ENCODE data around the gene HACL1.
"Not testable (repeated sequence)": the region's sequence is repeated elsewhere in the genome, so short reads cannot be mapped to it uniquely, and the experiment has no call there.

GRCh38 chr3:15619659-15620464 is 18.5 kb upstream of the HACL1 start:
- not testable (repeated sequence) for TF ChIP-seq CTCF (optimal IDR thresholded peaks at IDR 0.05 in 1 of 3, IDR thresholded peaks at IDR 0.05 in 1 of 3, conservative IDR thresholded peaks at IDR 0.05 in 1 of 3; ENCODE audit: extremely low read depth in 1 of 3, insufficient read depth in 2 of 3, low read length in 3 of 3); EZH2 (IDR thresholded peaks at IDR 0.05; ENCODE audit: low read length)
